Hindlimb muscle (tissue), 1 donor: ENCODE measurements around the gene SNX17. TPM values are rescaled to one million over a fixed set of nuclear protein-coding genes. Genes with fewer than 3 reads are reported as not detected.
"Not testable (repeated sequence)": the region's sequence is repeated elsewhere in the genome, so short reads cannot be mapped to it uniquely, and the experiment has no call there.

Experiments used
- DNase-seq: peaks from one replicate; pipeline ENCODE4 v3.0.0-alpha.2; 2013
- polyA plus RNA-seq: library from polyadenylated mRNA; unstranded; fragments of 120-200 nt; gene quantifications from one replicate; pipeline ENCODE4 v1.2.1, GENCODE V29; 2013; ENCODE audit not compliant: insufficient read length

Gene SNX17
- polyA plus RNA-seq, 1 donor: 75.0 TPM

DNA sequence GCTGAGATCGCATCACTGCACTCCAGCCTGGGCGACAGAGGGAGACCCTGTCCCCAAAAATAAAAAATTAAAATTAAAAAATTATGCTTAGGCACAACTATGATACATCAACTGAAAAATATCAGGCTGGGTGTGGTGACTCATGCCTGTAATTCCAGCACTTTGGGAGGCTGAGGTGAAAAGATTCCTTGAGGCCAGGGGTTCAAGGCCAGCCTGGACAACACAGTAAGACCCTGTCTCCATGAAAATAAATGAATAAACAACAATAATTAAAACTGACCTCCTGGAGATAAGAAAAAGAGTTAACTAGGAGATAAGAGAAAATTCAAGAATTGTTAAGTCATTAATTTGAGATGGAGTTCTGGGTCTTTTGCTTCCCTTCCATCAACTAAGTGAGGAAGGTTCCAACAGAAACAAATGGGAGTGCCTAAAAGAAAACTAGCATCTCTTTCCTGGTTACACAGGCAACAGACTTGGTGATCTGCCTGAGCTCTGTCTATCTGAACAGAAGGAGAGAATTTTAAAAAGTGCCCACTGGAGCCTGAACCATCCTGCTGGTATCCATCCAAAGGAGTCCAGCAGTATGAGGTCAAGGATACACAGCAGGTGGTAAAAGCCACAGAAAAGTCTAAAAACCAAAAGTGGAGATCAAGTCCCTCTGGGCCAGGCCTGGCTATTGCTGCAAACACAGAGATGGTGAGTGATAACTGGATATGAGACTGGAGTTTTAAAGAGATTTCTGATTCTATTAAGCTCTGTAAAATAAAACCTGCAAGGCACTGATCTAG is 30.1 kb downstream of the SNX17 start:
- DNase-seq: no peak

- peak; percentile 15 for DNase-seq
Measured at GRCh38 chr2:27407798-27408491, 37.5 kb downstream of the SNX17 start.

DNA sequence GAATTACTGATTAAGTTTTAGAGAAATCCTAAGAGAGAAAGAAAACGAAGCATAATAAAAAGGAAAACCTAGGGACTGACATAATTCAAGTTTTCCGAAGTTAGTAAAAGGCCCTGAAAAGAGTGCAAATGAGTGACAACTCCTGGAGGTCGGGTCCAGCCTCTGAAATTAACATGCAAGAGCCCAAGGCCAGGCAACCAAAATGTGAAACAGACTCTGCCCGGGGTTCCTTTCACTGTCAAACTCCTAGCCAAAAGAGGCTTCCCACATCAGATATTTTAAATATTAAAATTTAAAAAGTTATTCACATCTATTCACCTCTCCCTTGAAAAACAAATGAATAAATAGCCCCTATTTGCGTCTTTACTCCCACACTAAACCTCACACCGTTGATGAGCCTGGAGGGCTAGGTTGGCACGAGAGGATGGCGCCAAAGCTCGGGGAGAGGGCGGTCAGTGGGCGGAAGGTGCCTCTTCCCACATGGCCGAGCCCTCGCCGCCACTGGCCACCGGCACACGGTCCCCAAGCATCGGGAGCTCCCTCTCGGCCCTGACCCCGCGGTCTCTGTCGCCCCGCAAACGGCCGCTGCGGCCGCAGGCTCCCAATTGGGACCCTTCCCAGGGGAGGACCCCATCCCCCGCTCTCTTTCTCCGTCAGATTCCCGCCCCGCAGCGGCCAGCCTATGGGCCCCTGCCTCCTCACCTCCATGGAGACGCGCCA is 38.3 kb downstream of the SNX17 start:
- DNase-seq: no peak

DNA sequence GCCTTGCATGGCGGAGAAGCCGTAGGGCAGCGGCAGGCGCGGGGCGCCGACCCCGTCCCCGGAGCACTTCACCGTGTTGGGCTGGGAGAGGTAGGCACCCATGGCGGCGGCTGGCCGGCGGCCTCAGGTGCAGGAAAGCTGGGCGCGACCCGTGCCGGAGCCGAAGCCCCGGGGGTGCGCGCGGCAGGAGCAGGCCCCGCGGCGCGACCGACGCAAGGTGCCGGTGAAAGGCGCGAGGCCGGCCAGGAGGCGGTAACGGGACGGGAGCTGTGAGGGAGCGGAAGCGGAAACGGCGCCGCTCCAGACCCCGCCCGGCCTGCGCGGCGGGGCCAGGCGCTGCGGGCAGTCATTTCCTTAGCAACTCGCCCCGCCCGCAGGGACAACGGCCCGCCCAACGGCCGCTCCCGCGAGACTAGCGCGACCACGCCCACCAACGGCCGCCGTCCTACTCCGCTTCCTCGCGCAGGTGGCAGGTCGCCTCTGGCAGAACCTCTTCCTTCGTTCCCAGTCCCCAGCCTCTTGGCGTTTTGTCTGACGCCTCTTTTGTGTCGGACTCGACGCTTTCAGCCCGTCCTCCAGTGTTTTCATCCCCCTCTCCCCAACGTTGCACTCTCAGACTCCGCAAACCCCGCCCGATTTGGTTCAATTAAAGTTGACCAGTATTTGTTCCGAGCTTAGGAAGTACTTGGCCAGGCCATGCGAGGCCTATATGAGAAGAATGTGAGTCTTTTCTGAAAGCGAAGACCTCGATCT is 39.1 kb downstream of the SNX17 start, which contains the start of gene PPM1G:
Gene PPM1G (minus strand): TSS at position 271 of the 753 bp plus-strand sequence. CDS start 169 bp downstream, at position 102.
- DNase-seq: peak; percentile 95

GRCh38 chr2:27412419-27413152 is 42.2 kb downstream of the SNX17 start:
- DNase-seq: no peak

DNA sequence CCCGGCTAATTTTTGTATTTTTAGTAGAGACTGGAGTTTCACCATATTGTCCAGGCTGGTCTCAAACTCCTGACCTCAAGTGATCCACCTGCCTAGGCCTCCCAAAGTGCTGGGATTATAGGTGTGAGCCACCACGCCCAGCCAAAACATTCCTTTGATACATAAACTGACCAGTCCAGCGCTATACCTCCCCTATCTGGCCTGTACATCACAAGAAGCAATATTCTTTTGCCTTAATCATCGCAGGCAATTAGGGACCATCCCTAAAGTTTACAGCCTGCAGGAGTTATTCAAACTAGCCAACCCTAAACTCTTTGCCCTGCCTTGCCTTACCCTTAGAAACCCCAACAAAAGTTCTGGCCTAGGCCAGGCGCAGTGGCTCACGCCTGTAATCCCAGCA is 45.7 kb downstream of the SNX17 start:
- DNase-seq: no peak

DNA sequence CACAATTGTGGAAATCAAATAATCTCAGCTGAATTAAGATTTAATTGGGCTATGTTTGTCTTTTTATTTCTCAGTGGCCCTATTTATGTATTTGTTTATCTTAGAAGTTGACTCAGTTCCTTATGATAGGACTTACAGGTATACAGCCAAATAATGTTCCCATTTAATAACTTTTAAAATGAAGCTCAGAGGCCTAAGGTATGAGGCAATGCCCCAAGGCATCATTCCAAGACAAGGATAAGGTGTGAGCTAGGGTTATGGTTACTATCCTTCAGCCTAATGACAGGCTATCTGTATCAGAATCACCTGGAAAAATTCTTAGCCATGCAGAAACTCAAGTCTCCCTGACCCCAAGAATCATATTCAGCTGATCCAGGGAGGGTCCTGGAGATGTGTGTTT is 50.6 kb downstream of the SNX17 start:
- no peak for DNase-seq

GRCh38 chr2:27421660-27422250 is 51.3 kb downstream of the SNX17 start:
- no peak for DNase-seq

DNA sequence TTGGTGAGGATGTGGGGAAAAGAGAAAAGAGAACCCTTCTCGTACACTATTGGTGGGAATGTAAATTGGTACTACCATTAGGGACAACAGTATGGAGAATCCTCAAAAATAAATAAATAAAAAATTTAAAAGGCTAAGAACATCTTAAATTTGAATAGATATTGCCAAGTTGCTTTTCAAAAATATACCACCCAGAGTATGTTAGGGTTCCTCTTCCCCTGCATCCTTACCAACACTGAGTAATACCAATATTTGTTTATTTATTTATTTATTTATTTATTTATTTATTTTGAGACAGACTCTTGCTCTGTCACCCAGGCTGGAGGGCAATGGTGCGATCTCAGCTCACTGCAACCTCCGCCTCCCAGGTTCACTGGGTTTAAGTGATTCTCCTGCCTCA is 52.5 kb downstream of the SNX17 start:
- no peak for DNase-seq

DNA sequence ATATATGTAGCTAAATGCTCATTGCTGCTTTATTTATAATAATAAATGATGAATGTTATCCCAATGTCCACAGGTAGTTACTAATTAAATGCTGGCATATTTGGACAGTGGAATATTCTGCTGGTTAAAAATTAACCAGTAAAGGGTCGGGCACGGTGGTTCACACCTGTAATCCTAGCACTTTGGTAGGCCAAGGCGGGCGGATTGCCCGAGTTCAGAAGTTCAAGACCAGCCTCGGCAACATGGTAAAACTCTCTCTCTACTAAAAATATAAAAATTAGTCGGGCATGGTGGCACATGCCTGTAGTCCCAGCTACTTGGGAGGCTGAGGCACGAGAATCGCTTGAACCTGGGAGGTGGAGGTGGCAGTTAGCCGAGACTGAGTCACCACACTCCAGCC is 54.6 kb downstream of the SNX17 start:
- not testable (repeated sequence) for DNase-seq

Other genes with a start within 250 kb of the SNX17 start
- gene ABHD1, start 246.8 kb upstream of the SNX17 start, polyA plus RNA-seq: 0.18 TPM
- 35.1 TPM for gene PREB, start 236.0 kb upstream of the SNX17 start, polyA plus RNA-seq
- not detected for gene PRR30, start 231.2 kb upstream of the SNX17 start, polyA plus RNA-seq
- 0.17 TPM for gene TCF23, start 221.6 kb upstream of the SNX17 start, polyA plus RNA-seq
- gene ATRAID, start 158.6 kb upstream of the SNX17 start, polyA plus RNA-seq: 83.7 TPM
- 18.6 TPM for gene SLC5A6, start 158.3 kb upstream of the SNX17 start, polyA plus RNA-seq
- 28.0 TPM for gene CAD, start 153.2 kb upstream of the SNX17 start, polyA plus RNA-seq
- gene SLC30A3, start 107.6 kb upstream of the SNX17 start, polyA plus RNA-seq: 2.8 TPM
- gene DNAJC5G, start 95.2 kb upstream of the SNX17 start, polyA plus RNA-seq: 0.34 TPM
- gene TRIM54, start 88.2 kb upstream of the SNX17 start, polyA plus RNA-seq: 128 TPM
- gene UCN, start 62.2 kb upstream of the SNX17 start, polyA plus RNA-seq: 2.5 TPM
- 46.8 TPM for gene MPV17, start 47.5 kb upstream of the SNX17 start, polyA plus RNA-seq
- 32.5 TPM for gene GTF3C2, start 13.9 kb upstream of the SNX17 start, polyA plus RNA-seq
- 34.4 TPM for gene EIF2B4, start 278 bp upstream of the SNX17 start, polyA plus RNA-seq
- 15.4 TPM for gene ZNF513, start 10.1 kb downstream of the SNX17 start, polyA plus RNA-seq
- 57.8 TPM for gene PPM1G, start 39.0 kb downstream of the SNX17 start, polyA plus RNA-seq
- gene NRBP1, start 58.0 kb downstream of the SNX17 start, polyA plus RNA-seq: 115 TPM
- 1.4 TPM for gene KRTCAP3, start 71.8 kb downstream of the SNX17 start, polyA plus RNA-seq
- 27.5 TPM for gene IFT172, start 119.1 kb downstream of the SNX17 start, polyA plus RNA-seq
- gene FNDC4, start 124.6 kb downstream of the SNX17 start, polyA plus RNA-seq: 8.2 TPM
- 0.22 TPM for gene GCKR, start 126.2 kb downstream of the SNX17 start, polyA plus RNA-seq
- 42.3 TPM for gene ZNF512, start 212.4 kb downstream of the SNX17 start, polyA plus RNA-seq